ENCODE results near the gene ASCL2. TPM values are rescaled to one million over a fixed set of nuclear protein-coding genes. Genes with fewer than 3 reads are reported as not detected.

ASCL2 gene
- total and polyA plus RNA-seq, 10 donors = 0.68 to 3.0 (median 2.3) TPM

DNA sequence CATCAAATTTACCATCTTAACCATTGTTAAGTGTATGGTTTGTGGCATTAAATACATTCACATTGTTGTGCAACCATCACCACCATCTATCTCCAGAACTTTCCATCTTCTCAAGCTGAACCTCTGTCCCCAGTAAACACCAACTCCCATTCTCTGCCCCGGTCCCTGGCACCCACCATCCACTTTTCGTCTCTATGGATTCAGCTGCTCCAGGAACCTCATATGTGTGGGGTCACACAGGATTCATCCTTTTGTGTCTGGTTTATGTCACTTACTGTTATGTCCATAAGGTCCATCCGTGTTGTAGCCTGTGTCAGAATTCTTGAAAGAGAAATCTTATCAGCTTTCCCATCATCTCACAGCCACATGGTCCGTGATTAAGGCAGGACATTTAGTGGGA lies 47.7 kb upstream of the ASCL2 start:
- Histone ChIP-seq H3K4me1 (peaks cover 0 to 32% (median 14%) of the 10 kb centered on the region in 6 donors), H3K27me3 (replicated peaks in 1 of 7) (peaks cover 0 to 6% (median 0%) of the 10 kb centered on the region in 7 donors), H3K9me3 (peaks cover 0 to 4% (median 0%) of the 10 kb centered on the region in 8 donors), H3K27ac (no peak overlapping the region), H3K36me3 (no peaks in the 10 kb centered on the region), H3K4me3 (no peak overlapping the region)
- TF ChIP-seq, protein P1, sequence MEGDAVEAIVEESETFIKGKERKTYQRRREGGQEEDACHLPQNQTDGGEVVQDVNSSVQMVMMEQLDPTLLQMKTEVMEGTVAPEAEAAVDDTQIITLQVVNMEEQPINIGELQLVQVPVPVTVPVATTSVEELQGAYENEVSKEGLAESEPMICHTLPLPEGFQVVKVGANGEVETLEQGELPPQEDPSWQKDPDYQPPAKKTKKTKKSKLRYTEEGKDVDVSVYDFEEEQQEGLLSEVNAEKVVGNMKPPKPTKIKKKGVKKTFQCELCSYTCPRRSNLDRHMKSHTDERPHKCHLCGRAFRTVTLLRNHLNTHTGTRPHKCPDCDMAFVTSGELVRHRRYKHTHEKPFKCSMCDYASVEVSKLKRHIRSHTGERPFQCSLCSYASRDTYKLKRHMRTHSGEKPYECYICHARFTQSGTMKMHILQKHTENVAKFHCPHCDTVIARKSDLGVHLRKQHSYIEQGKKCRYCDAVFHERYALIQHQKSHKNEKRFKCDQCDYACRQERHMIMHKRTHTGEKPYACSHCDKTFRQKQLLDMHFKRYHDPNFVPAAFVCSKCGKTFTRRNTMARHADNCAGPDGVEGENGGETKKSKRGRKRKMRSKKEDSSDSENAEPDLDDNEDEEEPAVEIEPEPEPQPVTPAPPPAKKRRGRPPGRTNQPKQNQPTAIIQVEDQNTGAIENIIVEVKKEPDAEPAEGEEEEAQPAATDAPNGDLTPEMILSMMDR (IDR thresholded peaks at IDR 0.05 in 8 of 11, conservative IDR thresholded peaks at IDR 0.05 in 3 of 11) = no peak
- TF ChIP-seq POLR2A (IDR thresholded peaks at IDR 0.05) (no peak), POLR2AphosphoS5 (IDR thresholded peaks at IDR 0.05) (no peak)
- peak; percentile 3 for DNase-seq
- intact Hi-C loops (cut with DNase I; ENCODE audit: low total_unique reads) = no loop called here
- 88 to 96% (median 91%) methylated on average over 4 of the region's 4 CpGs for WGBS, 5 donors

DNA sequence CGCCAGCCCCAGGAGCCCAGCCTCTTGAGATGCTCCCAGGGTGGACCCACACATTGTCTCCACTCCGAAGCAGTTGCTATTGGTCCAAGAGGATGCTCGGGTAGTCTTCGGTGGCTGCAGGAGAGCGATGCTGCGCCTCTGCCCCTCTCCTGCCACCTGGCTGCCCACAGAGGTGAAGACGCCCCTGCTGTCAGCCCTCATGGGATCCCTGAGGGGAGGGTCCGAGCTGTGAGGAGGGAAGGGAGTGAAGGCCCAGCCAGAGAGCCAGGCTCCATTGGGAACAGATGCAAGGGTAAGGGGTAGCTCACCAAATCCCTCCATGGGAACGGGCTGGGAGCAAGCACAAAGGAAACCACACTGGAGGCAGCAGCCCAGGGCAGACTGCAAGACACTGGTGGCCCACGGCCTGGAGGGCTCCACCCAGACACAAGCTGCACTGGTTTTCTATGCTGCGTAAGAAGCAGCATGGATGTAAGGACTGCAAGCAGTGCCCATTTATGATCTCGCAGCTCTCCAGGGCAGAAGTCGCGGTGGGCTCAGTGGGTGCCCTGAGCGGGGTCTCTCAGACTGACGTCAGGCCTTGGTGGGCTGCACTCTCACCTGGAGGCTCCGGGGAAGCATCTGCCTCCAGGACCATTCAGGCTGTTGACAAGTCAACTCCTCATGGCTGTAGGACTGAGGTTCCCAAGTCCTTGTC lies 47.1 kb upstream of the ASCL2 start:
- peaks cover 0 to 36% (median 14%) of the 10 kb centered on the region in 6 donors for H3K4me1 ChIP-seq
- no peak overlapping the region for H3K4me3 ChIP-seq
- H3K36me3 ChIP-seq = no peaks in the 10 kb centered on the region
- intact Hi-C loops (cut with DNase I; ENCODE audit: low total_unique reads) = no loop called here
- WGBS, 5 donors = 90 to 98% (median 94%) methylated on average over 15 to 17 of the region's 17 CpGs
- H3K27ac ChIP-seq = no peak overlapping the region
- peaks cover 0 to 2% (median 0%) of the 10 kb centered on the region in 8 donors for H3K9me3 ChIP-seq
- TF ChIP-seq, protein P1 (IDR thresholded peaks at IDR 0.05 in 8 of 11, conservative IDR thresholded peaks at IDR 0.05 in 3 of 11) = no peak
- TF ChIP-seq POLR2AphosphoS5 (IDR thresholded peaks at IDR 0.05) (peak in 1 of 3 donors; percentile 18), POLR2A (IDR thresholded peaks at IDR 0.05) (no peak)
- DNase-seq = peak; percentile 57
- H3K27me3 ChIP-seq (replicated peaks in 1 of 7) = peaks cover 0 to 6% (median 0%) of the 10 kb centered on the region in 7 donors

- Histone ChIP-seq H3K27me3 (replicated peaks in 1 of 7) (peaks cover 0 to 6% (median 0%) of the 10 kb centered on the region in 7 donors), H3K27ac (no peak overlapping the region), H3K9me3 (no peaks in the 10 kb centered on the region), H3K4me1 (peaks cover 0 to 42% (median 14%) of the 10 kb centered on the region in 6 donors), H3K4me3 (no peak overlapping the region), H3K36me3 (no peaks in the 10 kb centered on the region)
- intact Hi-C loops (cut with DNase I; ENCODE audit: low total_unique reads) = no loop called here
- no peak for DNase-seq
- TF ChIP-seq POLR2A (IDR thresholded peaks at IDR 0.05) = no peak
- TF ChIP-seq, protein P1 (IDR thresholded peaks at IDR 0.05 in 8 of 11, conservative IDR thresholded peaks at IDR 0.05 in 3 of 11) = no peak
- TF ChIP-seq POLR2AphosphoS5 (IDR thresholded peaks at IDR 0.05) = no peak
- WGBS, 5 donors = 69 to 100% (median 93%) methylated on average over 2 to 3 of the region's 3 CpGs
Measured at GRCh38 chr11:2316963-2317244, 46.5 kb upstream of the ASCL2 start.

DNA sequence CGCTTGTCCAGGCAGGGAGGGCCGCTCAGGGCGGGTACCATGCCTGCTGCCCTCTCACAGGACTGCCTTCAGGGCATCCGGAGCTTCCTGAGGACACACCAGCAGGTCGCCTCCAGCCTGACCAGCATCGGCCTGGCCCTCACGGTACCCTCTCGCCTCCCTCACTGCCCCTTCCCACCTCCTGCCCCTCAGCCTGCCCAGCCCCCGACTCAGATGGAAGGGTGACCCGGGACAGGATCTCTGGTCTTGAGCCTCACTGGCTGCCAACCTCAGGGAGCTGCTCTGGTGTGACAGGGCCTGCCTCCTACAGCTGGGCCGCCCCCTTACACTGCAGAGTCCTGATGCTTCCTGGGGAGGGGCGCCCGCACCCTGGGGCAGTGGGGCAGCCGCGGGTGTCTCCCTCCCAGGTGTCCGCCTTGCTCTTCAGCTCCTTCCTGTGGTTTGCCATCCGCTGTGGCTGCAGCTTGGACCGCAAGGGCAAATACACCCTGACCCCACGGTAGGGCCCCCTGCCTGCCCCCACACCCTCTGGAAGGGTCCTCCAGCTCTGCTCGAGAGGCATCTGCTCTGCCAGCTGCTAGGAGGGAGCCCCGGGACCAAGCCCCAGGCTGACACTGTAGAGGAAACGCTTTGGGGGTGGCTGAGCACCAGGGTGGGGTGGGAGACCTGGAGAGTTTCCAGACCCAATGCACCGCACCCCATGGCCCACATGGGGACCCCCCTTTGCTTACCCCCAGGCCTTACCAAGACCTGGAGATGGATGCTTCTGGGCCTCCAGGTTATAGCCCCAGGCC lies 46.0 kb upstream of the ASCL2 start:
- H3K27ac ChIP-seq = peak overlapping the region in 4 of 8 donors; percentile 60 to 77 (median 66)
- 72 to 80% (median 75%) methylated on average over 18 to 23 of the region's 23 CpGs for WGBS, 5 donors
- peaks cover 0 to 46% (median 14%) of the 10 kb centered on the region in 6 donors for H3K4me1 ChIP-seq
- H3K4me3 ChIP-seq = no peak overlapping the region
- TF ChIP-seq POLR2AphosphoS5 (IDR thresholded peaks at IDR 0.05) = peak in 1 of 3 donors; percentile 9
- TF ChIP-seq, protein P1 (IDR thresholded peaks at IDR 0.05 in 8 of 11, conservative IDR thresholded peaks at IDR 0.05 in 3 of 11) = no peak
- TF ChIP-seq POLR2A (IDR thresholded peaks at IDR 0.05) = no peak
- H3K27me3 ChIP-seq (replicated peaks in 1 of 7) = peaks cover 0 to 6% (median 0%) of the 10 kb centered on the region in 7 donors
- DNase-seq = peak; percentile 67
- no peaks in the 10 kb centered on the region for H3K36me3 ChIP-seq
- intact Hi-C loops (cut with DNase I; ENCODE audit: low total_unique reads) = no loop called here
- H3K9me3 ChIP-seq = no peaks in the 10 kb centered on the region

Data from spleen (tissue), 11 donors.